HepG2 (cell line): ENCODE data around the gene FOXR1. TPM values are rescaled to one million over a fixed set of nuclear protein-coding genes. Genes with fewer than 3 reads are reported as not detected.

Source experiments
- E2F2 ChIP-seq: sonication (generic); formaldehyde crosslinking; IDR thresholded peaks from 2 replicates; pipeline ENCODE4 v1.4.0; 2020; ENCODE audit warnings: missing genetic modification reagents, borderline replicate concordance
- ETV5 ChIP-seq: IDR thresholded peaks from 2 replicates; pipeline ENCODE4 v1.6.1; 2018; ENCODE audit warnings: missing biosample characterization, missing genetic modification reagents, inconsistent platforms, borderline replicate concordance
- ETV6 ChIP-seq: sonication (generic); formaldehyde crosslinking; conservative IDR thresholded peaks from 2 replicates; pipeline ENCODE4 v1.4.0; 2020; ENCODE audit warnings: missing genetic modification reagents
- GABPB1 ChIP-seq: IDR thresholded peaks from 2 replicates; pipeline ENCODE4 v1.6.1; 2016; ENCODE audit warnings: mild to moderate bottlenecking, missing genetic modification reagents, moderate library complexity, missing compliant biosample characterization
- GMEB1 ChIP-seq: sonication (generic); formaldehyde crosslinking; IDR thresholded peaks from 2 replicates; pipeline ENCODE4 v1.5.1; 2020; ENCODE audit warnings: missing genetic modification reagents, mild to moderate bottlenecking, borderline replicate concordance
- IKZF5 ChIP-seq: IDR thresholded peaks from 2 replicates; pipeline ENCODE4 v1.6.1; 2018; ENCODE audit warnings: missing genetic modification reagents, mild to moderate bottlenecking, missing compliant biosample characterization
- KDM3A ChIP-seq: IDR thresholded peaks from 2 replicates; pipeline ENCODE4 v1.6.1; 2018; ENCODE audit warnings: low read depth, missing compliant biosample characterization
- KMT2B ChIP-seq: IDR thresholded peaks from 2 replicates; pipeline ENCODE4 v1.6.1; 2016; ENCODE audit warnings: missing genetic modification reagents, missing compliant biosample characterization
- MXI1 ChIP-seq: IDR thresholded peaks from 3 replicates; pipeline ENCODE4 v1.6.1; 2012; ENCODE audit warnings: low read depth, low read length, inconsistent platforms, borderline replicate concordance
- MYC ChIP-seq: sonication (generic); formaldehyde crosslinking; IDR thresholded peaks from 2 replicates; pipeline ENCODE4 v1.9.0; 2021; ENCODE audit warnings: missing genetic modification reagents, borderline replicate concordance
- PHF5A ChIP-seq: IDR thresholded peaks from one replicate; pipeline ENCODE4 v1.6.1; 2018; ENCODE audit warnings: low read depth, missing genetic modification reagents; ENCODE audit not compliant: unreplicated experiment
- POGK ChIP-seq: sonication (generic); formaldehyde crosslinking; conservative IDR thresholded peaks from 2 replicates; pipeline ENCODE4 v1.8.0; 2022; ENCODE audit warnings: mild to moderate bottlenecking, moderate library complexity, missing genetic modification reagents
- POLR2AphosphoS5 ChIP-seq: IDR thresholded peaks from 2 replicates; pipeline ENCODE4 v1.6.1; 2012; ENCODE audit warnings: low read depth, low read length
- PRDM4 ChIP-seq: sonication (generic); formaldehyde crosslinking; IDR thresholded peaks from 2 replicates; pipeline ENCODE4 v1.9.0; 2021; ENCODE audit warnings: missing genetic modification reagents, borderline replicate concordance
- SRSF1 ChIP-seq: fragments of 200-400 bp; formaldehyde crosslinking; optimal IDR thresholded peaks from 2 replicates; pipeline ENCODE3; 2017; ENCODE audit warnings: mild to moderate bottlenecking, low read depth, low read length, moderate library complexity
- ZNF44 ChIP-seq: sonication (generic); formaldehyde crosslinking; IDR thresholded peaks from 2 replicates; pipeline ENCODE4 v1.5.1; 2020; ENCODE audit warnings: mild to moderate bottlenecking, missing genetic modification reagents
- ZNF75D ChIP-seq: sonication (generic); formaldehyde crosslinking; IDR thresholded peaks from 2 replicates; pipeline ENCODE4 v1.8.1; 2023; ENCODE audit warnings: missing genetic modification reagents, mild to moderate bottlenecking, borderline replicate concordance
- ZNF772 ChIP-seq: sonication (generic); formaldehyde crosslinking; IDR thresholded peaks from 2 replicates; pipeline ENCODE4 v1.5.0; 2020; ENCODE audit warnings: mild to moderate bottlenecking, missing genetic modification reagents
- ZNF781 ChIP-seq: sonication (generic); formaldehyde crosslinking; IDR thresholded peaks from 2 replicates; pipeline ENCODE4 v1.5.1; 2020; ENCODE audit warnings: borderline replicate concordance, mild to moderate bottlenecking, missing genetic modification reagents; ENCODE audit errors: not compliant biosample characterization
- ZSCAN30 ChIP-seq: sonication (generic); formaldehyde crosslinking; IDR thresholded peaks from 2 replicates; pipeline ENCODE4 v1.5.0; 2020; ENCODE audit warnings: mild to moderate bottlenecking, missing genetic modification reagents
- polyA plus RNA-seq, 8 experiments: library from polyadenylated mRNA; depleted of rRNA in 3 of 8; stranded (reverse) in 7 of 8; unstranded in 1 of 8; fragments of >200 nt; fragmentation: Illumina TruSeq in 4 of 8; extraction: Trizol in 4 of 8; gene quantifications; 2 replicates each; pipeline versions ENCODE4 v1.2.1 to v1.2.3, GENCODE V29; 2011 to 2016; ENCODE audit warnings: low read depth in 4 of 8, missing spikeins in 1 of 8, mixed read lengths in 1 of 8; ENCODE audit not compliant: insufficient read depth in 1 of 8
- total RNA-seq, 5 experiments: library from RNA; depleted of rRNA; stranded (reverse); fragments of >200 nt; fragmentation: Illumina TruSeq; extraction: Trizol; gene quantifications; 2 replicates each; pipeline ENCODE4 v1.2.3, GENCODE V29; 2016; ENCODE audit warnings: low read depth in 1 of 5

The FOXR1 gene
- total and polyA plus RNA-seq, 2 of the 13 experiments (the other 11 are each of a cell fraction or from before 2014, with no cell fraction given) = not detected

- TF ChIP-seq POGK (CRISPR knock-in tag) (peak; percentile 79), ZNF772 (CRISPR knock-in tag) (peak; percentile 35; the same call in 1 of the 2 replicates), GMEB1 (CRISPR knock-in tag) (peak; percentile 79), IKZF5 (CRISPR knock-in tag) (peak; percentile 51; the same call in 1 of the 2 replicates), POLR2AphosphoS5 (peak; percentile 90), PHF5A (CRISPR knock-in tag) (peak; percentile 47), MXI1 (peak; percentile 75; the same call in 1 of the 3 replicates), KDM3A (CRISPR knock-in tag) (0 out of 2 replicates have a peak, but pooled peaks have one; percentile 44), SRSF1 (peak; percentile 84), ZNF781 (CRISPR knock-in tag) (peak; percentile 68), ZSCAN30 (CRISPR knock-in tag) (no peak), MYC (CRISPR knock-in tag) (peak; percentile 94), E2F2 (CRISPR knock-in tag) (no peak), PRDM4 (CRISPR knock-in tag) (no peak), KMT2B (CRISPR knock-in tag) (peak; percentile 86; the same call in 1 of the 2 replicates), GABPB1 (CRISPR knock-in tag) (peak; percentile 98), ZNF44 (peak; percentile 31; the same call in 1 of the 2 replicates), ETV5 (CRISPR knock-in tag) (peak; percentile 75), ETV6 (peak; percentile 84; the same call in 1 of the 2 replicates), ZNF75D (CRISPR knock-in tag) (no peak)
Measured at GRCh38 chr11:119018074-119018938, 46.7 kb downstream of the FOXR1 start, which contains the start of the genes RPS25 and TRAPPC4 (continued).
